ENCODE data around the gene HMCN2. TPM values are rescaled to one million over a fixed set of nuclear protein-coding genes. Genes with fewer than 3 reads are reported as not detected.

Gene HMCN2
- total RNA-seq, 1 donor, result under 0.01 TPM

DNA sequence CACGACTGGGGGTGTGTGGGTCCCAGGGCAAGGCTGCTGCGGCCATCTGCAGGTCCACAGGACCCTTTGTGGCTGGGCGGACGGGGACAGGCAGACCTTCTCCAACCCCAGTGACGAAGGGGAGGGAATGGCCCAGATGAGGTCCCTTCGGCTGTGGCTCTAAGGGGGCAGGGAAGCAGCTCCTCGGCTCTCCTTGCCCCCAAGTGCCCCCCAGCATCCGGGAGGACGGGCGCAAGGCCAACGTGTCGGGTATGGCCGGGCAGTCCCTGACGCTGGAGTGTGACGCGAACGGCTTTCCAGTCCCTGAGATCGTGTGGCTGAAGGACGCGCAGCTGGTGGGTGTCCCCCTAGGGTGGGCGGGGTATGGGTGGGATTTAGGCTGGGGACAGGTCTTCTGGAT, 82.8 kb downstream of the HMCN2 start:
- Histone ChIP-seq H4K20me1 (ENCODE audit: insufficient read depth, low read length) (no peaks in the 10 kb centered on the region), H3K4me3 (ENCODE audit: insufficient read depth, low read length) (no peak overlapping the region), H3K9me3 (ENCODE audit: low read depth, low read length) (no peaks in the 10 kb centered on the region), H3K27me3 (ENCODE audit: insufficient read depth, low read length) (peaks cover 2% of the 10 kb centered on the region), H3K36me3 (ENCODE audit: insufficient read depth, low read length) (no peaks in the 10 kb centered on the region), H3K4me2 (ENCODE audit: insufficient read depth, low read length) (no peak overlapping the region), H2AFZ (ENCODE audit: low read length) (no peak overlapping the region), H3K79me2 (ENCODE audit: insufficient read depth, low read length) (no peaks in the 10 kb centered on the region), H3K4me1 (ENCODE audit: insufficient read depth, low read length) (no peaks in the 10 kb centered on the region), H3K27ac (ENCODE audit: low read depth, low read length) (no peak overlapping the region)
- TF ChIP-seq, protein P1, sequence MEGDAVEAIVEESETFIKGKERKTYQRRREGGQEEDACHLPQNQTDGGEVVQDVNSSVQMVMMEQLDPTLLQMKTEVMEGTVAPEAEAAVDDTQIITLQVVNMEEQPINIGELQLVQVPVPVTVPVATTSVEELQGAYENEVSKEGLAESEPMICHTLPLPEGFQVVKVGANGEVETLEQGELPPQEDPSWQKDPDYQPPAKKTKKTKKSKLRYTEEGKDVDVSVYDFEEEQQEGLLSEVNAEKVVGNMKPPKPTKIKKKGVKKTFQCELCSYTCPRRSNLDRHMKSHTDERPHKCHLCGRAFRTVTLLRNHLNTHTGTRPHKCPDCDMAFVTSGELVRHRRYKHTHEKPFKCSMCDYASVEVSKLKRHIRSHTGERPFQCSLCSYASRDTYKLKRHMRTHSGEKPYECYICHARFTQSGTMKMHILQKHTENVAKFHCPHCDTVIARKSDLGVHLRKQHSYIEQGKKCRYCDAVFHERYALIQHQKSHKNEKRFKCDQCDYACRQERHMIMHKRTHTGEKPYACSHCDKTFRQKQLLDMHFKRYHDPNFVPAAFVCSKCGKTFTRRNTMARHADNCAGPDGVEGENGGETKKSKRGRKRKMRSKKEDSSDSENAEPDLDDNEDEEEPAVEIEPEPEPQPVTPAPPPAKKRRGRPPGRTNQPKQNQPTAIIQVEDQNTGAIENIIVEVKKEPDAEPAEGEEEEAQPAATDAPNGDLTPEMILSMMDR (IDR thresholded peaks at IDR 0.05; ENCODE audit: extremely low read depth, low read depth, low read length), result no peak
- no peak for DNase-seq (ENCODE audit: insufficient read length, low spot score, missing footprints)

DNA sequence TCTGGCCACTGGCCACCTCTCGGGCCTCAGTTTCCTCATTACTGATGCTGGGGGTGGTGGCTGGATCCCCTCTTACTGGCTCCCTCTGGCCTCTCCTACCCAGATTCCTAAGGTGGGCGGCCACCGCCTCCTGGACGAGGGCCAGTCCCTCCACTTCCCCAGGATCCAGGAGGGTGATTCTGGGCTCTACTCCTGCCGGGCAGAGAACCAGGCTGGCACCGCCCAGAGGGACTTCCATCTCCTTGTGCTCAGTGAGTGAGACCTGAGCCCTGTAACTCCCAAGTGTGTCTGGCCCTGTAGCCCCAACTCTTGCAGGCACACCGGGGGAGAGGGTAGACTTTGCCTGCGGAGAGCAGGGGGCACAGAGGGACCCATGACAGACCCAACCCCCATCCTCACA, 83.3 kb downstream of the HMCN2 start:
- no peaks in the 10 kb centered on the region for H4K20me1 ChIP-seq (ENCODE audit: insufficient read depth, low read length)
- peaks cover 4% of the 10 kb centered on the region for H3K27me3 ChIP-seq (ENCODE audit: insufficient read depth, low read length)
- H2AFZ ChIP-seq (ENCODE audit: low read length), result no peak overlapping the region
- H3K36me3 ChIP-seq (ENCODE audit: insufficient read depth, low read length), result no peaks in the 10 kb centered on the region
- H3K4me1 ChIP-seq (ENCODE audit: insufficient read depth, low read length), result no peaks in the 10 kb centered on the region
- no peak overlapping the region for H3K4me2 ChIP-seq (ENCODE audit: insufficient read depth, low read length)
- TF ChIP-seq, protein P1 (IDR thresholded peaks at IDR 0.05; ENCODE audit: extremely low read depth, low read depth, low read length), result no peak
- no peak overlapping the region for H3K27ac ChIP-seq (ENCODE audit: low read depth, low read length)
- no peak overlapping the region for H3K4me3 ChIP-seq (ENCODE audit: insufficient read depth, low read length)
- H3K79me2 ChIP-seq (ENCODE audit: insufficient read depth, low read length), result no peaks in the 10 kb centered on the region
- no peaks in the 10 kb centered on the region for H3K9me3 ChIP-seq (ENCODE audit: low read depth, low read length)
- DNase-seq (ENCODE audit: insufficient read length, low spot score, missing footprints), result no peak

DNA sequence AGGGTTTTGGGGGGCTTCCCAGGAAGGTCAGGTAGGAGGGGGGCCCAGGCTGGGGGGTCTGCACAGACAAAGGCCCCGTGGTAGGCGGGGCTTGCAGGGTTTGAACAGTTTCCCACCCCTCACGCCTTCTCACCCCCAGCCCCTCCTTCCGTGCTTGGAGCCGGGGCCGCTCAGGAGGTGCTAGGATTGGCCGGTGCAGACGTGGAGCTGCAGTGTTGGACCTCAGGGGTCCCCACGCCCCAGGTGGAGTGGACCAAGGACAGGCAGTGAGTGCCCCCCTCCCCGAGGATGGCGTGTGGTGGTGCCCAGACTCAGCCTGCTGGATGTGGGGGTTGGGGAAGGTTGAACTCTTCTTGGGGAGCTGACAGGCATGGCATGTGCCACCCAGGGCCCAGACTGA, 83.8 kb downstream of the HMCN2 start:
- TF ChIP-seq, protein P1 (IDR thresholded peaks at IDR 0.05; ENCODE audit: extremely low read depth, low read depth, low read length), result no peak
- H3K27ac ChIP-seq (ENCODE audit: low read depth, low read length), result no peak overlapping the region
- no peaks in the 10 kb centered on the region for H3K36me3 ChIP-seq (ENCODE audit: insufficient read depth, low read length)
- no peak overlapping the region for H3K4me2 ChIP-seq (ENCODE audit: insufficient read depth, low read length)
- H3K4me3 ChIP-seq (ENCODE audit: insufficient read depth, low read length), result no peak overlapping the region
- peaks cover 4% of the 10 kb centered on the region for H3K27me3 ChIP-seq (ENCODE audit: insufficient read depth, low read length)
- no peak overlapping the region for H2AFZ ChIP-seq (ENCODE audit: low read length)
- H4K20me1 ChIP-seq (ENCODE audit: insufficient read depth, low read length), result no peaks in the 10 kb centered on the region
- no peaks in the 10 kb centered on the region for H3K79me2 ChIP-seq (ENCODE audit: insufficient read depth, low read length)
- H3K9me3 ChIP-seq (ENCODE audit: low read depth, low read length), result no peaks in the 10 kb centered on the region
- DNase-seq (ENCODE audit: insufficient read length, low spot score, missing footprints), result no peak
- H3K4me1 ChIP-seq (ENCODE audit: insufficient read depth, low read length), result no peaks in the 10 kb centered on the region

GRCh38 chr9:130351343-130351742, 85.8 kb downstream of the HMCN2 start:
- no peak for DNase-seq (ENCODE audit: insufficient read length, low spot score, missing footprints)
- TF ChIP-seq, protein P1 (IDR thresholded peaks at IDR 0.05; ENCODE audit: extremely low read depth, low read depth, low read length), result no peak
- no peak overlapping the region for H3K27ac ChIP-seq (ENCODE audit: low read depth, low read length)
- H3K9me3 ChIP-seq (ENCODE audit: low read depth, low read length), result no peaks in the 10 kb centered on the region
- no peaks in the 10 kb centered on the region for H3K79me2 ChIP-seq (ENCODE audit: insufficient read depth, low read length)
- H3K4me3 ChIP-seq (ENCODE audit: insufficient read depth, low read length), result no peak overlapping the region
- H3K36me3 ChIP-seq (ENCODE audit: insufficient read depth, low read length), result no peaks in the 10 kb centered on the region
- H2AFZ ChIP-seq (ENCODE audit: low read length), result no peak overlapping the region
- H3K27me3 ChIP-seq (ENCODE audit: insufficient read depth, low read length), result peaks cover 4% of the 10 kb centered on the region
- no peak overlapping the region for H3K4me2 ChIP-seq (ENCODE audit: insufficient read depth, low read length)
- H3K4me1 ChIP-seq (ENCODE audit: insufficient read depth, low read length), result no peaks in the 10 kb centered on the region
- no peaks in the 10 kb centered on the region for H4K20me1 ChIP-seq (ENCODE audit: insufficient read depth, low read length)
